Ecto neural progenitor cell (in vitro differentiated cells): ENCODE measurements around the gene ALG12.

Source experiments
- DNase-seq: peaks from one replicate; pipeline ENCODE4 v3.0.0-alpha.2; 2018; ENCODE audit warnings: low spot score

Gene ALG12

GRCh38 chr22:49911881-49912625 is 6.2 kb downstream of the ALG12 start:
- no peak for DNase-seq

GRCh38 chr22:49910229-49911155 is 7.7 kb downstream of the ALG12 start:
- DNase-seq, result no peak

GRCh38 chr22:49909476-49910205 is 8.6 kb downstream of the ALG12 start:
- no peak for DNase-seq

GRCh38 chr22:49907807-49908206 is 10.4 kb downstream of the ALG12 start:
- DNase-seq, result no peak

GRCh38 chr22:49906799-49907290 is 11.4 kb downstream of the ALG12 start:
- no peak for DNase-seq

GRCh38 chr22:49906071-49906798 is 12.0 kb downstream of the ALG12 start:
- no peak for DNase-seq

GRCh38 chr22:49905465-49905864 is 12.8 kb downstream of the ALG12 start:
- no peak for DNase-seq

GRCh38 chr22:49904040-49904369 is 14.2 kb downstream of the ALG12 start:
- DNase-seq, result no peak

- no peak for DNase-seq
Observed at GRCh38 chr22:49903322-49904039, 14.8 kb downstream of the ALG12 start.

GRCh38 chr22:49901457-49901856 is 16.8 kb downstream of the ALG12 start:
- no peak for DNase-seq

- DNase-seq, result no peak
Observed at GRCh38 chr22:49900441-49901230, 17.6 kb downstream of the ALG12 start.

GRCh38 chr22:49899530-49899929 is 18.7 kb downstream of the ALG12 start:
- no peak for DNase-seq

GRCh38 chr22:49897015-49897684 is 21.1 kb downstream of the ALG12 start:
- DNase-seq, result no peak

GRCh38 chr22:49896201-49896600 is 22.0 kb downstream of the ALG12 start:
- no peak for DNase-seq

- no peak for DNase-seq
Observed at GRCh38 chr22:49894322-49895054, 23.8 kb downstream of the ALG12 start.

- no peak for DNase-seq
Observed at GRCh38 chr22:49893025-49893424, 25.2 kb downstream of the ALG12 start.

- no peak for DNase-seq
Observed at GRCh38 chr22:49892226-49892899, 25.9 kb downstream of the ALG12 start.

GRCh38 chr22:49889071-49889470 is 29.2 kb downstream of the ALG12 start:
- DNase-seq, result no peak
